Panc1 (cell line): ENCODE data around the gene MDC1.

Source experiments
- CTCF ChIP-seq: fragments of 450-650 bp; IDR thresholded peaks from 2 replicates; pipeline ENCODE4 v1.5.1; 2017; ENCODE audit warnings: mild to moderate bottlenecking
- SIN3A ChIP-seq: IDR thresholded peaks from 2 replicates; pipeline ENCODE4 v1.6.1; 2012; ENCODE audit warnings: low read depth, mild to moderate bottlenecking, low read length, moderate library complexity, borderline replicate concordance; ENCODE audit not compliant: insufficient read depth

- no peak for TF ChIP-seq CTCF
- TF ChIP-seq SIN3A: no peak
Measured at GRCh38 chr6:30705620-30706019, 11.5 kb downstream of the MDC1 start.
